H54 (cell line): ENCODE measurements around the gene LDB2.

Source experiments
- DNase-seq: peaks from one replicate; pipeline ENCODE4 v3.0.0; 2011; ENCODE audit warnings: low spot score, mixed read lengths; ENCODE audit not compliant: insufficient read length
- FAIRE-seq: peaks from 3 replicates; lab custom pipeline; 2011; peaks lifted over from hg19 to GRCh38; lab: Jason Lieb, UNC
- POLR2A ChIP-seq: IDR thresholded peaks from 2 replicates; pipeline ENCODE4 v1.6.1; 2011; ENCODE audit warnings: low read depth, mild to moderate bottlenecking, low read length

LDB2 gene

GRCh38 chr4:16505267-16505666, 393.2 kb downstream of the LDB2 start:
- DNase-seq (no peak), FAIRE-seq (no peak)
- no peak for TF ChIP-seq POLR2A

GRCh38 chr4:16503421-16504100, 394.9 kb downstream of the LDB2 start:
- DNase-seq, result no peak
- FAIRE-seq, result no peak
- TF ChIP-seq POLR2A, result no peak

GRCh38 chr4:16498978-16499377, 399.5 kb downstream of the LDB2 start:
- DNase-seq (no peak), FAIRE-seq (no peak)
- no peak for TF ChIP-seq POLR2A

- FAIRE-seq, result no peak
- TF ChIP-seq POLR2A, result no peak
- no peak for DNase-seq
Measured at GRCh38 chr4:16496501-16496900, 401.9 kb downstream of the LDB2 start.

- no peak for FAIRE-seq
- no peak for DNase-seq
Measured at GRCh38 chr4:16492872-16493271, 405.6 kb downstream of the LDB2 start.

GRCh38 chr4:16489226-16489625, 409.2 kb downstream of the LDB2 start:
- no peak for TF ChIP-seq POLR2A
- FAIRE-seq, result no peak
- no peak for DNase-seq

More at GRCh38 chr4:16492872-16493271, 405.6 kb downstream of the LDB2 start:
- no peak for TF ChIP-seq POLR2A

- FAIRE-seq (no peak), DNase-seq (no peak)
- TF ChIP-seq POLR2A, result no peak
Measured at GRCh38 chr4:16488084-16488483, 410.4 kb downstream of the LDB2 start.

GRCh38 chr4:16484711-16485110, 413.7 kb downstream of the LDB2 start:
- DNase-seq (no peak), FAIRE-seq (no peak)
- no peak for TF ChIP-seq POLR2A

- FAIRE-seq, result no peak
- TF ChIP-seq POLR2A, result no peak
- no peak for DNase-seq
Measured at GRCh38 chr4:16483540-16483939, 414.9 kb downstream of the LDB2 start.

GRCh38 chr4:16480011-16480410, 418.4 kb downstream of the LDB2 start:
- no peak for FAIRE-seq
- DNase-seq, result no peak
- no peak for TF ChIP-seq POLR2A

- TF ChIP-seq POLR2A, result no peak
- no peak for FAIRE-seq
- DNase-seq, result no peak
Measured at GRCh38 chr4:16472537-16472936, 425.9 kb downstream of the LDB2 start.

- no peak for DNase-seq
- no peak for FAIRE-seq
- TF ChIP-seq POLR2A, result no peak
Measured at GRCh38 chr4:16467061-16467460, 431.4 kb downstream of the LDB2 start.

GRCh38 chr4:16466581-16466980, 431.9 kb downstream of the LDB2 start:
- no peak for FAIRE-seq
- no peak for DNase-seq
- no peak for TF ChIP-seq POLR2A

GRCh38 chr4:16464651-16465050, 433.8 kb downstream of the LDB2 start:
- TF ChIP-seq POLR2A, result no peak
- FAIRE-seq (no peak), DNase-seq (no peak)

GRCh38 chr4:16462656-16463055, 435.8 kb downstream of the LDB2 start:
- no peak for TF ChIP-seq POLR2A
- DNase-seq (no peak), FAIRE-seq (no peak)

- DNase-seq, result no peak
- TF ChIP-seq POLR2A, result no peak
- no peak for FAIRE-seq
Measured at GRCh38 chr4:16461362-16461761, 437.1 kb downstream of the LDB2 start.
